ENCODE results near the gene ETV6.

ETV6 gene

GRCh38 chr12:11861155-11861863 is 211.8 kb downstream of the ETV6 start:
- no peak for TF ChIP-seq CTCF (IDR thresholded peaks at IDR 0.05)
- no peak for TF ChIP-seq ZFX (IDR thresholded peaks at IDR 0.05; ENCODE audit: borderline replicate concordance)
- no peak overlapping the region for H3K27ac ChIP-seq

- H3K27ac ChIP-seq, result no peak overlapping the region
- no peak for TF ChIP-seq ZFX (IDR thresholded peaks at IDR 0.05; ENCODE audit: borderline replicate concordance)
- TF ChIP-seq CTCF (IDR thresholded peaks at IDR 0.05), result no peak
Measured at GRCh38 chr12:11861864-11862600, 212.6 kb downstream of the ETV6 start.

GRCh38 chr12:11862798-11863197 is 213.3 kb downstream of the ETV6 start:
- TF ChIP-seq ZFX (IDR thresholded peaks at IDR 0.05; ENCODE audit: borderline replicate concordance), result no peak
- no peak for TF ChIP-seq CTCF (IDR thresholded peaks at IDR 0.05)
- H3K27ac ChIP-seq, result no peak overlapping the region

- TF ChIP-seq CTCF (IDR thresholded peaks at IDR 0.05) (no peak), ZFX (IDR thresholded peaks at IDR 0.05; ENCODE audit: borderline replicate concordance) (no peak)
- no peak overlapping the region for H3K27ac ChIP-seq
Measured at GRCh38 chr12:11863478-11863906, 214.0 kb downstream of the ETV6 start.

GRCh38 chr12:11863988-11864387 is 214.5 kb downstream of the ETV6 start:
- no peak overlapping the region for H3K27ac ChIP-seq
- no peak for TF ChIP-seq ZFX (IDR thresholded peaks at IDR 0.05; ENCODE audit: borderline replicate concordance)

GRCh38 chr12:11865824-11866223 is 216.3 kb downstream of the ETV6 start:
- TF ChIP-seq CTCF (IDR thresholded peaks at IDR 0.05) (no peak), ZFX (IDR thresholded peaks at IDR 0.05; ENCODE audit: borderline replicate concordance) (no peak)
- no peak overlapping the region for H3K27ac ChIP-seq

- no peak overlapping the region for H3K27ac ChIP-seq
- no peak for TF ChIP-seq CTCF (IDR thresholded peaks at IDR 0.05)
- no peak for TF ChIP-seq ZFX (IDR thresholded peaks at IDR 0.05; ENCODE audit: borderline replicate concordance)
Measured at GRCh38 chr12:11868027-11868426, 218.6 kb downstream of the ETV6 start.
